GM13976 (cell line): ENCODE data around the gene ARPC1B.

Experiments used
- DNase-seq: peaks from one replicate; pipeline ENCODE4 v3.0.0; 2012; ENCODE audit warnings: low spot score
- CTCF ChIP-seq: IDR thresholded peaks from 2 replicates; pipeline ENCODE4 v1.5.1; 2012; ENCODE audit warnings: borderline replicate concordance, mild to moderate bottlenecking; ENCODE audit not compliant: insufficient read depth; ENCODE audit errors: extremely low read depth, missing control alignments, control extremely low read depth
- in situ Hi-C: fragments of 300-500 bp; cut with MboI; formaldehyde crosslinking; loops from one replicate; pipeline ENCODE4 v1.12.0; 2022; ENCODE audit warnings: low sequenced_read_pairs, mixed read lengths, inconsistent platforms; ENCODE audit not compliant: unreplicated experiment

Gene ARPC1B

GRCh38 chr7:99397297-99397983 is 22.9 kb downstream of the ARPC1B start:
- in situ Hi-C loops: no loop called here
- no peak for TF ChIP-seq CTCF
- DNase-seq: no peak

GRCh38 chr7:99398891-99399445 is 24.4 kb downstream of the ARPC1B start:
- DNase-seq: no peak
- in situ Hi-C loops: no loop called here
- TF ChIP-seq CTCF: no peak

- TF ChIP-seq CTCF: no peak
- in situ Hi-C loops: no loop called here
- no peak for DNase-seq
These were observed 25.1 kb downstream of the ARPC1B start for GRCh38 chr7:99399597-99399996.

- no peak for TF ChIP-seq CTCF
- in situ Hi-C loops: no loop called here
- no peak for DNase-seq
These were observed 28.3 kb downstream of the ARPC1B start for GRCh38 chr7:99402854-99403253.

- TF ChIP-seq CTCF: no peak
- in situ Hi-C loops: no loop called here
- no peak for DNase-seq
These were observed 29.2 kb downstream of the ARPC1B start for GRCh38 chr7:99403764-99404163.

GRCh38 chr7:99404235-99404976 is 29.9 kb downstream of the ARPC1B start:
- no peak for DNase-seq
- in situ Hi-C loops: no loop called here
- no peak for TF ChIP-seq CTCF
